Measurements from ENCODE around the gene DERA. TPM values are rescaled to one million over a fixed set of nuclear protein-coding genes. Genes with fewer than 3 reads are reported as not detected.

Gene DERA
- total and polyA plus RNA-seq, 4 experiments from 2014 or later = 11.2 to 52.2 (median 18.5) TPM

GRCh38 chr12:16076970-16077522 is 165.9 kb downstream of the DERA start:
- Histone ChIP-seq H3K36me3 (ENCODE audit: insufficient read depth, low read length) (no peaks in the 10 kb centered on the region), H3K27ac (ENCODE audit: low read depth, low read length) (no peak overlapping the region), H3K27me3 (ENCODE audit: insufficient read depth, low read length) (no peaks in the 10 kb centered on the region), H3K9me3 (ENCODE audit: control insufficient read depth in 1 of 2, low read length in 2 of 2) (no peaks in the 10 kb centered on the region), H3K4me3 (ENCODE audit: low read length in 2 of 2) (no peak overlapping the region), H3K4me1 (ENCODE audit: insufficient read depth, low read length) (no peaks in the 10 kb centered on the region)
- peaks cover 0 to 5% (median 0%) of the 10 kb centered on the region in 8 donors for H3K9me3 Mint-ChIP-seq
- peaks cover 3% of the 10 kb centered on the region in 2 donors for H3K27me3 Mint-ChIP-seq
- no peak overlapping the region for H3K4me3 Mint-ChIP-seq
- no peak for DNase-seq
- H3K36me3 Mint-ChIP-seq = no peaks in the 10 kb centered on the region
- CTCF ChIA-PET (ENCODE audit: partially characterized antibody) = no interaction called here
- H3K4me1 Mint-ChIP-seq = no peaks in the 10 kb centered on the region
- H3K27ac Mint-ChIP-seq = no peak overlapping the region
- POLR2A ChIA-PET (ENCODE audit: partially characterized antibody) = no interaction called here
- intact Hi-C loops (cut with micrococcal nuclease) = no loop called here

- intact Hi-C loops (cut with micrococcal nuclease) = no loop called here
- no peaks in the 10 kb centered on the region for H3K36me3 Mint-ChIP-seq
- CTCF ChIA-PET (ENCODE audit: partially characterized antibody) = no interaction called here
- Histone ChIP-seq H3K9me3 (ENCODE audit: control insufficient read depth in 1 of 2, low read length in 2 of 2) (no peaks in the 10 kb centered on the region), H3K4me3 (ENCODE audit: low read length in 2 of 2) (no peak overlapping the region), H3K36me3 (ENCODE audit: insufficient read depth, low read length) (no peaks in the 10 kb centered on the region), H3K4me1 (ENCODE audit: insufficient read depth, low read length) (no peaks in the 10 kb centered on the region), H3K27me3 (ENCODE audit: insufficient read depth, low read length) (no peaks in the 10 kb centered on the region), H3K27ac (ENCODE audit: low read depth, low read length) (no peak overlapping the region)
- no peaks in the 10 kb centered on the region for H3K27me3 Mint-ChIP-seq
- no peak overlapping the region for H3K4me3 Mint-ChIP-seq
- POLR2A ChIA-PET (ENCODE audit: partially characterized antibody) = no interaction called here
- no peak overlapping the region for H3K27ac Mint-ChIP-seq
- DNase-seq = no peak
- H3K9me3 Mint-ChIP-seq = peaks cover 0 to 3% (median 0%) of the 10 kb centered on the region in 8 donors
- H3K4me1 Mint-ChIP-seq = no peaks in the 10 kb centered on the region
Observed at GRCh38 chr12:16086462-16086861, 175.3 kb downstream of the DERA start.

GRCh38 chr12:16086942-16087341 is 175.8 kb downstream of the DERA start:
- ChIA-PET CTCF (ENCODE audit: partially characterized antibody) (no interaction called here), POLR2A (ENCODE audit: partially characterized antibody) (no interaction called here)
- no peaks in the 10 kb centered on the region for H3K9me3 ChIP-seq (ENCODE audit: control insufficient read depth in 1 of 2, low read length in 2 of 2)
- intact Hi-C loops (cut with micrococcal nuclease) = no loop called here
- H3K36me3 ChIP-seq (ENCODE audit: insufficient read depth, low read length) = no peaks in the 10 kb centered on the region
- H3K4me3 ChIP-seq (ENCODE audit: low read length in 2 of 2) = no peak overlapping the region
- H3K27ac ChIP-seq (ENCODE audit: low read depth, low read length) = no peak overlapping the region
- no peaks in the 10 kb centered on the region for H3K4me1 Mint-ChIP-seq
- H3K36me3 Mint-ChIP-seq = no peaks in the 10 kb centered on the region
- no peak overlapping the region for H3K4me3 Mint-ChIP-seq
- peaks cover 0 to 5% (median 0%) of the 10 kb centered on the region in 8 donors for H3K9me3 Mint-ChIP-seq
- no peaks in the 10 kb centered on the region for H3K4me1 ChIP-seq (ENCODE audit: insufficient read depth, low read length)
- H3K27me3 ChIP-seq (ENCODE audit: insufficient read depth, low read length) = no peaks in the 10 kb centered on the region
- no peak overlapping the region for H3K27ac Mint-ChIP-seq
- DNase-seq = no peak
- no peaks in the 10 kb centered on the region for H3K27me3 Mint-ChIP-seq

Other genes starting within 250 kb of the DERA start
- gene EPS8, start 121.9 kb upstream of the DERA start, total RNA-seq = 1 to 10 TPM; 2.6 to 3.8 TPM
- 1 to 10 TPM; 3.5 to 4.0 TPM for gene EPS8, start 121.9 kb upstream of the DERA start, polyA plus RNA-seq
- 10 to 100 TPM; 46.1 to 49.1 TPM for gene STRAP, start 28.9 kb upstream of the DERA start, total RNA-seq
- gene STRAP, start 28.9 kb upstream of the DERA start, polyA plus RNA-seq = 100 to 1,000 TPM; 112 to 159 TPM

Measured in CD4-positive, alpha-beta memory T cell (primary cell).